GM12872 (cell line): ENCODE results near the gene CREB3L2.

Experiments
- CTCF ChIP-seq: IDR thresholded peaks from 3 replicates; pipeline ENCODE4 v1.5.1; 2011; ENCODE audit warnings: low read depth, mild to moderate bottlenecking, low read length, moderate library complexity; ENCODE audit not compliant: insufficient read depth

Gene CREB3L2

GRCh38 chr7:137974766-137975165 lies 27.1 kb downstream of the CREB3L2 start:
- no peak for TF ChIP-seq CTCF

- no peak for TF ChIP-seq CTCF
These were observed 31.5 kb downstream of the CREB3L2 start for GRCh38 chr7:137970253-137970975.

- TF ChIP-seq CTCF, result no peak
These were observed 32.1 kb downstream of the CREB3L2 start for GRCh38 chr7:137969828-137970227.

- no peak for TF ChIP-seq CTCF
These were observed 33.0 kb downstream of the CREB3L2 start for GRCh38 chr7:137968890-137969289.

- TF ChIP-seq CTCF, result no peak
These were observed 34.5 kb downstream of the CREB3L2 start for GRCh38 chr7:137967143-137968018.

GRCh38 chr7:137966641-137967142 lies 35.2 kb downstream of the CREB3L2 start:
- no peak for TF ChIP-seq CTCF

- no peak for TF ChIP-seq CTCF
These were observed 35.8 kb downstream of the CREB3L2 start for GRCh38 chr7:137965942-137966640.
